A549 (cell line): Measurements from ENCODE around the gene PPME1.

Experiments used
- BCL3 ChIP-seq: fragments of >200 bp; sonication (Bioruptor Twin); formaldehyde crosslinking; IDR thresholded peaks from 3 replicates; pipeline ENCODE4 v1.6.1; 2016
- CHD4 ChIP-seq: fragments of 200-600 bp; sonication (generic); IDR thresholded peaks from 2 replicates; pipeline ENCODE4 v1.6.1; 2016; ENCODE audit warnings: antibody characterized with exemption, mild to moderate bottlenecking, borderline replicate concordance
- CTCF ChIP-seq: fragments of >200 bp; sonication (Bioruptor Twin); formaldehyde crosslinking; IDR thresholded peaks from 3 replicates; pipeline ENCODE4 v1.5.1; 2016
- KDM1A ChIP-seq: fragments of 200-600 bp; sonication (generic); IDR thresholded peaks from 2 replicates; pipeline ENCODE4 v1.6.1; 2016; ENCODE audit warnings: low read depth, mild to moderate bottlenecking
- RAD21 ChIP-seq, 2 experiments: fragments of >200 bp in 1 of 2; sonication (Bioruptor Twin) in 1 of 2; formaldehyde crosslinking in 1 of 2; IDR thresholded peaks in 1 of 2; conservative IDR thresholded peaks in 1 of 2; 2 replicates in 1 of 2; 3 replicates in 1 of 2; pipeline ENCODE4 v1.6.1; 2012 to 2018; ENCODE audit warnings: inconsistent platforms in 1 of 2
- RARB ChIP-seq: fragments of 250-450 bp; sonication (Bioruptor Pico); IDR thresholded peaks from 2 replicates; pipeline ENCODE4 v1.8.0; 2021; ENCODE audit warnings: mild to moderate bottlenecking, moderate library complexity
- SMC3 ChIP-seq: fragments of >200 bp; sonication (Bioruptor Twin); formaldehyde crosslinking; IDR thresholded peaks from 3 replicates; pipeline ENCODE4 v1.6.1; 2018; ENCODE audit warnings: inconsistent platforms

GRCh38 chr11:74278103-74278502, 107.0 kb downstream of the PPME1 start:
- TF ChIP-seq RAD21 (conservative IDR thresholded peaks at IDR 0.05 in 1 of 2, IDR thresholded peaks at IDR 0.05 in 1 of 2): no peak
- no peak for TF ChIP-seq CTCF
- TF ChIP-seq KDM1A: no peak
- no peak for TF ChIP-seq SMC3
- no peak for TF ChIP-seq BCL3
- TF ChIP-seq CHD4: no peak
- no peak for TF ChIP-seq RARB (CRISPR knock-in tag)
